Stimulated activated CD8-positive, alpha-beta memory T cell treated with anti-CD3 and anti-CD28 coated beads, Interleukin-4, amount 100 ng/mL, for 4 hours (primary cell): ENCODE data around the gene ACOXL.
"Not testable (repeated sequence)": the region's sequence is repeated elsewhere in the genome, so short reads cannot be mapped to it uniquely, and the experiment has no call there.

Experiments
- DNase-seq, 2 donors: peaks; one replicate each; pipeline ENCODE4 v3.0.0-alpha.2; 2020; ENCODE audit warnings: low read depth in 2 of 2, low spot score in 1 of 2

ACOXL gene

GRCh38 chr2:110732422-110733413 is at the start of gene ACOXL:
Gene ACOXL, plus strand, starts transcription at chr2:110732573. Its CDS starts 35,817 bp downstream, at chr2:110768390.
- no peak for DNase-seq

GRCh38 chr2:110682872-110683271 is 49.5 kb upstream of the ACOXL start:
- DNase-seq, result no peak

- not testable (repeated sequence) for DNase-seq
Measured at GRCh38 chr2:110687775-110688484, 44.4 kb upstream of the ACOXL start.

DNA sequence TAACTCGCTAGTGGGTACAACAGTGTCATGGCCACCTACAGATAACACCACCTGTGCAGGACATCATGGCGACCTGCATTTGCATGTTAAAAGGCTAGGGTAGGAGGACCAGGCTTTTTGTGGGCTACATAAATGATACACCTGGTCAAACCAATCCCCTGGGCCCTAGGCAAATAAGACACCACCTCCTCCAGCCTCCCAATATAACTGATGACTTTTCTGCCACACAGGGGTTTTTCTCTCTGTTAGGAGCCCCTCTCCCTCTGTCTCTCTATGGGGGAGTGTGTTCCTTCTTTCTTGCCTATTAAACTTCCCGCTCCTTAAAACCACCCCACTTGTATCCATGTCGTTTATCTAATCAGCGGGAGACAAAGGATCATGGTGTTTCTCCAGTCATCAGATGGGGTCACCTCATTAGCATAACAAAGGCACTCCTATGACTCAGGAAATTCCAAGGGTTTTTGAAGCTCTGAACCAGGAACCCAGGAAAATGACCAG is 43.7 kb upstream of the ACOXL start:
- no peak for DNase-seq

DNA sequence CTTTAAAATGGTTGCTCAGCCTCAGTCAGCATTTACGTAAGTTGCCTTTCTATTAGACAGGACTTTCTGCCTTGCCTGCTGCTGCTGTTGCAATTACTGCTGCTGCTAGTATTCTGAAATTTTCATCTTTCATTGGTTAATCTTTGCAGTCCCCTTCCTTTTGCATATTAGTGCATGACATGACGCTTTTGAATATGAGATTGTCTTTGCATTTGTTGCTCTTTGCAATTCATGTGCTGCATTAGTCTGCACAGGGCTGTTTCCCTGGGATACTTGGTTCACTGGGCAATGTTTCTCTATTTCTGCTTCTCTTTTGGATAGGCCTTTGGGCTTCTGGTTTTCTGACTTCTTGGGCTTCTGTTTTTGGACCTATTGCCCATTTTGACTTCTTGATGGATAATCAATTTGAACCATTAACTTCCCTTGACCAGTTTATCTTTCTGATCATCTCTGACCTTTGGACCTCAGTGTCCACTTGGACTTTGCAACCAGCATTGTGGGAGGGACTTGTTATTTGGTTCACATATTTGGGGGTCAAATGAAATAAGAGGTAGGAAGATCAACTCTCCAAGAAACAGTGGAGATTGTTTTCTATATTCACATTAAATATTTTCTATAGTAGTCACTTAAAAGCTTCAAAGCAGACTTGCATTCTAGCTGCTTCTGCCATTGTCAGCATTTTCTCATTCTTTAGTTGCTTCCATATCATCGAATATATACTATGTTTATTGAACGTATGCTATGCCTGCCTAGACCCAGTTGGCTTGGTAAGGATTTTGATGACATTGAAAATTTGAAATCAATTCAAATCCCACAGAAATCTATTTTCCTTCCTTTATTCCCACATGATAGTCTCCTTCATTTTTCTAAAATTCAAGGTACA is 42.0 kb upstream of the ACOXL start:
- DNase-seq, result no peak

DNA sequence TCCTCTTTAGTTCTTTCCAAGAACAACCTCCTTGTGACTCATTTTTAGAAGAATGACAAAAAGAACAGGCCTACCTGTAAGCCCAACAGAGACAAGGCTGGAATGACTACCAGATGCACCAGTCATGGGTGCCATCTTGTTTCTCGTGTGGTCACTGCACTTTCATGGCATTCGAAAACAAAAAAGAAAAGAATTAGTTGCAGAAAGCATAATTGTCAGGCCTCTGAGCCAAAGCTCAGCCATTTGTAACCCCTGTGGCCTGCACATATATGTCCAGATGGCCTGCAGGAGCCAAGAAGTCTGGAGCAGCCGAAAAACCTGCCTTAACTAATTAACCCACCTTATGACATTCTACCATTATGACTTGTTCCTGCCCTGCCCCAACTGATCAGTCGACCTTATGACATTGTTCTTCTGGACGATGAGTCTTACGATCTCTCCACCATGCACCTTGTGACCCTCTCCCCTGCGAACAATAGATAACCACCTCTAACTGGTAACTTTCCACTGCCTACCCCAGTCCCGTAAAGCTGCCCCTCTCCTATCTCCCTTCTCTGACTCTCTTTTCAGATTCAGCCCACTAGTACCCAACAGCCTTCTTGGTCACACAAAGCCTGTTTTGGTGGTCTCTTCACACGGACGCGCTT is 40.6 kb upstream of the ACOXL start:
- no peak for DNase-seq

- not testable (repeated sequence) for DNase-seq
Measured at GRCh38 chr2:110695146-110695898, 37.1 kb upstream of the ACOXL start.

GRCh38 chr2:110698253-110698652 is 34.1 kb upstream of the ACOXL start:
- not testable (repeated sequence) for DNase-seq

DNA sequence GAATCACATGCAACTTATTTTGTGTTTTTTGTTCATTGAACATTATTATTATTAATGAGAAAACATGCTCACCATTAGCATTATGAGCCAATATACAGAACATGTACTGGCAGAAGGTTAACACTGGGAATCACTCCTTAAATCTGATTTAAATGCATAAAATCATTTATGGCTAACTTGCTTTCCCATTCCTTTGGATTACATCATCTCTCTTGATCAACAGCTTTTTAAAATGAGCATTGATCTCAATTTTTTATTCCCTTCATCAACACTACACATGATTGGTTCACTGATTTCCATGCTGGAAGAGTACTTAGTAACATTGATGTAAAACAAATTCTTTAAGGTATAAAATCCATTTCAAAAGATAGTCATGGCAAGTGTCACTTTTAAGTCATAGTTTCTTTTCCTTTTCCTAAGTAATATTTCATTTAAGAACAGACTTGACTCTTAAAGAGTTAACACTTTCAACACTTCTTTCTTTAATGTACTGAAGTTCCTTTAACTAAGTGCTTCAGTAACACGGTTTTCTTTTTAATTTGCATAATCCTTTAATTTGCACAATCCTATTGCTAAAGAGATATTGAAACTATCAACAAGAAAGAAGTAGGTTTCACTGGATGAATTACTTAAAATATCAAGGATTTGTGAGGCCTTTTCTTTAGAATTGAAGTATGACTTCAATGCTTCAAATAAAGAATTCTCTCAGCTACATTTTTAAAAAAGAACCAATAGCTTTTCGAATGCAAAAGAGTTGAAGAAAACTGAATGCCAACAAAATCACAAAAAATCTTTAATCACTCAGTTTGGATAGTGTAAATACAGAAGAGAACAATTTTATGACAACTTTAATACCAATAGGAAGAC is 29.6 kb upstream of the ACOXL start:
- DNase-seq, result no peak

- no peak for DNase-seq
Measured at GRCh38 chr2:110707386-110707965, 24.9 kb upstream of the ACOXL start.

- DNase-seq, result no peak
Measured at GRCh38 chr2:110708455-110708854, 23.9 kb upstream of the ACOXL start.

DNA sequence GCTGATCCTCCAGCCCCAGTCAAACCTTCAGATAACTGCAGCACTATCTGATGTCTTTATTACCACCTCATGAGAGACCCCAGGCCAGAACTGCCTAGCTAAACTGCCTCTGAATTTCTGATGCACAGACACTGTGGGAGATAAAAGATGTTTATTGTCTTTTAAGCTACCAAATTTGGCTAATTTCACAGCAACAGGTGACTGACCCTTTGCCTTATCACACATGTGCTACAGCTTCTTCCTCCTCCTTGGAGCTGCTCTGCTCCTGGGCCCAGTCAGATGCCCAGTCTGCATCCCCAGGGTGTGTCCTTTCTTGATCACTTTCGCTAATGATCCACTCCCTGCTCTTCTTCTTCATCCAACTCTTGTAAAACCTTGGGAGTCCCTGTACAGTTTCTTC is 19.6 kb upstream of the ACOXL start:
- DNase-seq, result no peak

DNA sequence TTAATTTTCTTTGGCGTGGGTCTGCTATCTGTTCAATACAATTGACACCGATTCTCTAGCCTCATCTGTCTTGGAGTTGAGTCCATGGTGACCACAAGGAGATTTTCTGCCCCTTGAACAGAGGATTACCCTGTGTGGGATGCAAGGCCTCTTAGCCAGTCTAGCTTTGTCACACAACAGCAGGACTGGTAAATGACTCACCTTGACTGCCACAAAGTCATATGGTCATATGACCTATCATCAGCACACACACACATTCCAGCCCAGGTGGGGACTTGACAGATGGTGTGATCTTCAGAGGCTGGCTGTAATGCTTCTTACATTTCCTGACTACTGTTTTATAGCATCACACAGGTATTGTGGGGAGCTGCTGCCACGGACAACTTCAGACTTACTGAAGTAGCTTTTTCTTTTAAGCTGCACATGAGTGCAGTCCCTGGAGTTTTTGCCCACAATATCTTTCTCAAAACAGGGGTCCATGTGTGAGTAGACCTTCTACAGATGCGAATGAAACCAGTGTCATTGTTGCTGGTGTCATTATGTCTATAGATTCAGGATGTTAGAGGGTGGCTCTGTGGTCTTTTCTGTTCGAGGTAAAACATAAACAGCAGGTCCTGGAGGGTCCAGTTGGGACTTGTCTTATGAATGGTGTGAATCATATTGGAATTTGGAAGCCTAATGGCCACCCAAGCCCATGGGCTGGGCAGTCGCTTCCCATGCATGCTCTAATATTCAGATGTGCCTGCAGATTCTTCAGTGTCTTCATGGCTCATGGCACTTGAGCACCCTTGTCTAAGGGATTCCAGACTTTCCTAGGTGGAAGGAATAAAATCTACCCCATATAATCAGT is 18.6 kb upstream of the ACOXL start:
- no peak for DNase-seq

DNA sequence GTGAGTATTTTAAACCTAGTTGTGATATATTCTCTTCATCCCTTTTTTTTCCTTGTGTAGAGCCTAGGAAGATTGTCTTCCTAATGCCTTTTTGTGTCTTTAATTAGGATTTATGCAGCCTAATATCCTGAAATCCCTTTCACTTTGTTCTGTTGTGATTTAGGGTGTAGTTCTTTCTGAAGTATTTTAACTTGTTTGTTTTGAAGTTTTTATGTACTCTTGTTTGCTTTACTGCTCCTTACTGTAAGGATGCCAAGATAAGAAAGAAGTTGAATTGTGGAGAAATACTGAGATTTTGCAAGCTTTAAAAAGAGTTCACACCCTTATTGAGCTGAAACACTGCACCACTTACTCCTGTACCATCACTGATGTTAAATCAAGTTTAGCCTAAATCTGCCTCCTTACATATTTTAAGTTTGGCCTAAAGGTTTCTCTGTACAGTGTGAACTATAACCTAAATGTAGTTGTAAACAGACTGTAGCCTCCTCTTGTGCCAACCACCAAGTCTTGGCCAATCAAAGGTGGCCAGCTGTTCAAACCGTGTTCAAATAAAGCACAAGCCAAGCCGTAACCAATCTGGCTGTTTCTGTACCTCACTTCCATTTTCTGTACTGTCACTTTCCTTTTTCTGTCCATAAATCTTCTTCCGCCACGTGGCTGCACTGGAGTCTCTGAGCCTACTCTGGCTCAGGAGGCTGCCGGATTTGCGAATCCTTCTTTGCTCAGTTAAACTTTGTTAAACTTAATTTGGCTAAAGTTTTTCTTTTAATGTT is 17.7 kb upstream of the ACOXL start:
- no peak for DNase-seq

DNA sequence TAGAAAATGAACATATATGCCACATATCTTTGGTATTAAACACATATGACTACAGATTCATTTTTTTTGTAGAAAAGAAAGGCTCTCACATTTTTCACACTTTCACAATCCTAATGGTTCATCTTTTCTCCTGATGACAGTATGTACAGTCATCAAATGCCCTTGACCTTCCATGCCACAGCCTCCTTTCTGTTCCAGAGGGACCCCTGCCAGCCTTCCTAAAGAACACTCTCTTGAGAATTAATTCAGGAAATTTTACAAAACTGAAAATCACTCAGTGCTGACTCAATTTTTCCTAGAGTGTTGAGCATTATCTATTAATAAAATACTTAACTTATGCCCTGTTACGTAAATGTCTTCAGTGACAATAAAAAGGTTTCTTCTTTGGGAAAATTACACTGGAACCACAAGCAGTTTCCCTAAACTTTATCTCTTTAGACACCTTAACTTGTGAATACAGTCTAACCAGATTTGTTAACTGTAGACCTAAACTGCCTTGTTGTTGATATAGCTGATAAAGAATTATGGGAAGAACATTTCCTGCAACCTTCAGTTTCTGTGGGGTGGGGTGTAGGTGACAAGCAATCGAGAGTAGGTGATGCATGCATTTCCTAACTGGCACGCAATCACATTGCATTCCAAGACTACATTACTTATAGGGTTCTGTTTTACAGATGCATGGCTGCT is 15.3 kb upstream of the ACOXL start:
- no peak for DNase-seq

GRCh38 chr2:110717734-110718133 is 14.6 kb upstream of the ACOXL start:
- DNase-seq, result no peak
